Vagina (tissue), 2 donors: ENCODE measurements around the gene MEIOSIN. TPM values are rescaled to one million over a fixed set of nuclear protein-coding genes. Genes with fewer than 3 reads are reported as not detected.
A peak's percentile ranks its signal among the peaks of the same experiment; 100 is the strongest.

Experiments
- DNase-seq, 2 donors: peaks; one replicate each; pipeline ENCODE4 v3.0.0-alpha.2; 2017; ENCODE audit errors: extremely low spot score in 2 of 2
- H3K27ac ChIP-seq: fragments of 200-600 bp; sonication (generic); one replicate; pipeline ENCODE4 v1.5.1; 2019
- H3K27me3 ChIP-seq: fragments of 200-600 bp; sonication (generic); one replicate; pipeline ENCODE4 v1.5.1; 2019
- H3K36me3 ChIP-seq, 2 donors: fragments of 200-600 bp; sonication (generic); one replicate each; pipeline ENCODE4 v1.5.1; 2017 to 2019
- H3K4me1 ChIP-seq: fragments of 200-600 bp; sonication (generic); one replicate; pipeline ENCODE4 v1.5.1; 2019
- H3K4me3 ChIP-seq, 2 donors: fragments of 200-600 bp; sonication (generic); 1 replicate in 1 of 2; 2 replicates in 1 of 2; pipeline ENCODE4 v1.5.1; 2016 to 2019
- H3K9me3 ChIP-seq: fragments of 200-600 bp; sonication (generic); one replicate; pipeline ENCODE4 v1.5.1; 2019
- POLR2A ChIP-seq, 2 donors: fragments of 450-650 bp; IDR thresholded peaks; one replicate each; pipeline ENCODE4 v1.6.1; 2017; ENCODE audit warnings: antibody characterized with exemption in 2 of 2, mild to moderate bottlenecking in 2 of 2, moderate library complexity in 2 of 2
- POLR2AphosphoS5 ChIP-seq, 2 donors: sonication (generic); formaldehyde crosslinking; IDR thresholded peaks; one replicate each; pipeline ENCODE4 v1.9.0; 2017; ENCODE audit warnings: antibody characterized with exemption in 2 of 2, mild to moderate bottlenecking in 2 of 2, low read depth in 1 of 2; ENCODE audit not compliant: insufficient read depth in 1 of 2
- intact Hi-C: fragments of 100-400 bp; cut with DNase I; formaldehyde crosslinking; loops from one replicate; pipeline ENCODE4 v1.15.1; 2023
- total RNA-seq: library from RNA; depleted of rRNA; stranded (reverse); fragments of >200 nt; gene quantifications from one replicate; pipeline ENCODE4 v1.2.3, GENCODE V29; 2016
- TF ChIP-seq, protein P1 (sequence below), 3 experiments: fragments of 450-650 bp in 2 of 3; fragments of 200-600 bp in 1 of 3; sonication (generic) in 1 of 3; IDR thresholded peaks; one replicate each; pipeline ENCODE4 v1.5.1; 2017 to 2019; ENCODE audit warnings: antibody characterized with exemption in 3 of 3, mild to moderate bottlenecking in 2 of 3, moderate library complexity in 2 of 3

The MEIOSIN gene
- total RNA-seq, 1 donor from 2014 or later: not detected

DNA sequence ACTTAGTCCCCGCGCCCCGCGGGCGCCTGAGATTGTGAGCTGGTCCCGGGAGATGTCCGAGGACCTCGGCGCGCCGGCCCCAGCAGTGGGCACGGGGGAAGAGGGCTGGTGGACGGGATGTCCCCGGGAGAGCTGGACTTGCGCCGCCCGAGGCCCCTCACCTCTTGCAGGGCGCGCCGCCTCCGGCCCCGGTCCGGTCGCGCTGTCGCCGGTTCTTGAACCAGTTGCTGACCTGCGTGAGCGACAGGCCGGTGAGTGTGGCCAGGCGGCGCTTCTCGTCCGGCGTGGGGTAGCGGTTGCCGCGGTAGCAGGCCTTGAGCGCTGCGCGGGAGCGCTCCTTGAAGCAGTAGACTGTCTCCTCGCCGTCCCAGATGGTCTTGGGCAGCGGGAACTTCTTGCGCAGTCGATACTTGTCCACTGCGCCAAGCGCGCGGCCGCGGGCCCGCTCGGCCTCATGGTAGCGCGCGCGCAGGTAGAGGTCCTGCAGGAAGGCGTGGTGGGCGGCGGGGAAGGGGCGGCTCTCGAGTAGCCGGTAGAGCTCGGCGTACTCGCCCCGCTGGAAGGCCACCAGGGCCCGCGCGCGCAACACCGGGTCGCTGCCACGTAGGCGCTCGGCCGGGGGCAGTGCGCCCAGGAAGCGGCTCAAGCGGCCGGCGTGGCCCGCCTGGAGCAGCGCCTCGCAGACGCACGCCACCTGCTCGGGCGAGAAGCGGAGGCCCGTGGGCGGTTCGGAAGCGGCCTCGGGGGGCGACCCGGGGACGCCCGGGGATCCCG lies 34.8 kb downstream of the MEIOSIN start:
- TF ChIP-seq POLR2A (IDR thresholded peaks at IDR 0.05) (peak in 1 of 2 donors; percentile 10), POLR2AphosphoS5 (IDR thresholded peaks at IDR 0.05; ENCODE audit: insufficient read depth in 1 of 2, low read depth in 1 of 2) (peak in 1 of 2 donors; percentile 5)
- TF ChIP-seq, protein P1, sequence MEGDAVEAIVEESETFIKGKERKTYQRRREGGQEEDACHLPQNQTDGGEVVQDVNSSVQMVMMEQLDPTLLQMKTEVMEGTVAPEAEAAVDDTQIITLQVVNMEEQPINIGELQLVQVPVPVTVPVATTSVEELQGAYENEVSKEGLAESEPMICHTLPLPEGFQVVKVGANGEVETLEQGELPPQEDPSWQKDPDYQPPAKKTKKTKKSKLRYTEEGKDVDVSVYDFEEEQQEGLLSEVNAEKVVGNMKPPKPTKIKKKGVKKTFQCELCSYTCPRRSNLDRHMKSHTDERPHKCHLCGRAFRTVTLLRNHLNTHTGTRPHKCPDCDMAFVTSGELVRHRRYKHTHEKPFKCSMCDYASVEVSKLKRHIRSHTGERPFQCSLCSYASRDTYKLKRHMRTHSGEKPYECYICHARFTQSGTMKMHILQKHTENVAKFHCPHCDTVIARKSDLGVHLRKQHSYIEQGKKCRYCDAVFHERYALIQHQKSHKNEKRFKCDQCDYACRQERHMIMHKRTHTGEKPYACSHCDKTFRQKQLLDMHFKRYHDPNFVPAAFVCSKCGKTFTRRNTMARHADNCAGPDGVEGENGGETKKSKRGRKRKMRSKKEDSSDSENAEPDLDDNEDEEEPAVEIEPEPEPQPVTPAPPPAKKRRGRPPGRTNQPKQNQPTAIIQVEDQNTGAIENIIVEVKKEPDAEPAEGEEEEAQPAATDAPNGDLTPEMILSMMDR (IDR thresholded peaks at IDR 0.05): no peak
- Histone ChIP-seq H3K27ac (peak overlapping the region; percentile 98), H3K4me3 (peak overlapping the region; percentile 58 to 80), H3K4me1 (peaks cover 58% of the 10 kb centered on the region), H3K27me3 (no peaks in the 10 kb centered on the region), H3K9me3 (no peaks in the 10 kb centered on the region), H3K36me3 (peaks cover 0 to 7% of the 10 kb centered on the region in 2 donors)
- peak in 1 of 2 donors; percentile 92 for DNase-seq
- intact Hi-C loops: no loop called here

DNA sequence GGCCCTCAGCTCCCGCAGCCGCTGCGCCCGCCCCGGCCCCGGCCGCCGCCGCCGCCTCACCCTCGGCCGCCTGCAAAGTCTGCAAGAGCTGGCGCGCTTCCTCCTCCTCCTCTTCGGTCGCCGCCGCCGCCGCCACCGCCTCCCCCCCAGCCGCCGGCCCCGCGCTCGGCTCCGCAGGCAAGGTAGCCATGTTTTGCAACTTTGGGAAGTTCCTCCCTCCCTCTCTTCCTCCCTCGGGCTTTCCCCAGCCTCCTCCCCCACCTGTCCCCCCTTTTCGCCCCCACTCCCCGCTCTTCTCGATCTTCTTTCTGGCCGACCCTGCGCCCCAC lies 35.4 kb downstream of the MEIOSIN start:
- Histone ChIP-seq H3K27me3 (no peaks in the 10 kb centered on the region), H3K4me3 (peak overlapping the region; percentile 58 to 80), H3K9me3 (no peaks in the 10 kb centered on the region), H3K27ac (peak overlapping the region; percentile 98), H3K36me3 (peaks cover 0 to 7% of the 10 kb centered on the region in 2 donors), H3K4me1 (peaks cover 56% of the 10 kb centered on the region)
- TF ChIP-seq, protein P1 (IDR thresholded peaks at IDR 0.05): no peak
- TF ChIP-seq POLR2AphosphoS5 (IDR thresholded peaks at IDR 0.05; ENCODE audit: insufficient read depth in 1 of 2, low read depth in 1 of 2): no peak
- no peak for TF ChIP-seq POLR2A (IDR thresholded peaks at IDR 0.05)
- no peak for DNase-seq
- intact Hi-C loops: no loop called here

DNA sequence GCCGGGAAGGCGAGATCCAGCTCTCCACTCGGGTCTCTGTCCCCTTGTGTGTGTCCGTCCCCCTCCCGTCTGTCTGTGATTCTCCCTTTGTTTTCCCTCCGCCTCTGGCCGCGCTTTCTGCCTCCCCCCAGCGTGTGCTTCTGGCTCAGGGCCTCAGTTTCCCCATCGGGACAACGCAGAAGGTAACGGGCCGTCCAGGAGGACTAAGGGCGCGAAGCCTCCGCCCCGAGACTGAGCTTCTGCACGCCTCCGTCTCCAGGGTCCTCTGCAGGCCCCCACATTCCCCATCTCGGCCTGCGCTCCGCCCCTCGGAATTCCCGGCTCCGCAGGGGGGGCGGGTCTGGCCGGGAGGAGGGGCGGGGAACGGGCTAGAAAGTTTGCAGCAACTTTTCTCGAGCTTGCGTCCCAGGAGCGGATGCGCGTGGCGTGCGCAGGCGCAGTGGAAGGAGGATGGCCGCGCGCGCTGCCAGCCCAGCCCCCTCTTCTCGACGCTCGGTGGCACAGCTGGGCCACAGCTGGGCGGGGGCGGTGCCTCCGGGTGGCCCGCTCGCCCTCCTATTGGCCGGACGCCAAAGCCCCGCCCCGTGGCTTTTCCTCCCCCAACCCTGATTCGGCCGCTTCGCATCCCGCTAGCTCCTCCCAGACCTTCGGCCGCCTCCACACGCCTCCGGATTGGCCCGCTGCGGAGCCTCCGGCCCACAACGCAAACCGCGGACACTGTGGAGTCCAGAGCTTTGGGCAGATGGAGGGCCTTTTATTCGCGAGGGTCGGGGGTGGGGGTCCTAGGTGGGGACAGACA lies 35.9 kb downstream of the MEIOSIN start, which contains the start of gene SIX5:
Gene SIX5 (minus strand): TSS at position 269 of the 799 bp plus-strand sequence. CDS start 408 bp downstream, outside the sequence.
- Histone ChIP-seq H3K27ac (peak within 1 kb of the TSS; percentile 98), H3K36me3 (peaks cover 0 to 7% of the 10 kb centered on the region in 2 donors), H3K27me3 (no peaks in the 10 kb centered on the region), H3K4me1 (peaks cover 51% of the 10 kb centered on the region), H3K4me3 (peak within 1 kb of the TSS; percentile 58 to 80), H3K9me3 (no peaks in the 10 kb centered on the region)
- intact Hi-C loops: no loop called here
- DNase-seq: peak in 1 of 2 donors; percentile 98
- TF ChIP-seq POLR2AphosphoS5 (IDR thresholded peaks at IDR 0.05; ENCODE audit: insufficient read depth in 1 of 2, low read depth in 1 of 2) (peak; percentile 99), POLR2A (IDR thresholded peaks at IDR 0.05) (peak in 1 of 2 donors; percentile 96)
- TF ChIP-seq, protein P1 (IDR thresholded peaks at IDR 0.05): no peak

DNA sequence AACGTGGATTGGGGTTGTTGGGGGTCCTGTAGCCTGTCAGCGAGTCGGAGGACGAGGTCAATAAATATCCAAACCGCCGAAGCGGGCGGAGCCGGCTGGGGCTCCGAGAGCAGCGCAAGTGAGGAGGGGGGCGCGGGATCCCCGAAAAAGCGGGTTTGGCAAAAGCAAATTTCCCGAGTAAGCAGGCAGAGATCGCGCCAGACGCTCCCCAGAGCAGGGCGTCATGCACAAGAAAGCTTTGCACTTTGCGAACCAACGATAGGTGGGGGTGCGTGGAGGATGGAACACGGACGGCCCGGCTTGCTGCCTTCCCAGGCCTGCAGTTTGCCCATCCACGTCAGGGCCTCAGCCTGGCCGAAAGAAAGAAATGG lies 36.6 kb downstream of the MEIOSIN start:
- Histone ChIP-seq H3K27me3 (no peaks in the 10 kb centered on the region), H3K27ac (peak overlapping the region; percentile 91), H3K4me1 (peaks cover 45% of the 10 kb centered on the region), H3K4me3 (peak overlapping the region; percentile 58 to 80), H3K36me3 (peaks cover 0 to 10% of the 10 kb centered on the region in 2 donors), H3K9me3 (no peaks in the 10 kb centered on the region)
- intact Hi-C loops: no loop called here
- no peak for TF ChIP-seq POLR2AphosphoS5 (IDR thresholded peaks at IDR 0.05; ENCODE audit: insufficient read depth in 1 of 2, low read depth in 1 of 2)
- no peak for TF ChIP-seq POLR2A (IDR thresholded peaks at IDR 0.05)
- TF ChIP-seq, protein P1 (IDR thresholded peaks at IDR 0.05): no peak
- DNase-seq: no peak
